Panc1 (cell line): ENCODE results near the gene DFFB. TPM values are rescaled to one million over a fixed set of nuclear protein-coding genes. Genes with fewer than 3 reads are reported as not detected.

Experiments used
- total RNA-seq: library from RNA; stranded (reverse); gene quantifications from one replicate; pipeline ENCODE4 v1.2.1, GENCODE V29; 2021; ENCODE audit not compliant: unreplicated experiment

Gene DFFB
- total RNA-seq, 1 experiment from 2014 or later, result 3.0 TPM

Other genes with a start within 250 kb of the DFFB start
- 32.6 TPM for gene MEGF6, start 246.0 kb upstream of the DFFB start, total RNA-seq
- gene TPRG1L, start 232.5 kb upstream of the DFFB start, total RNA-seq, result 57.5 TPM
- gene WRAP73, start 207.4 kb upstream of the DFFB start, total RNA-seq, result 27.1 TPM
- 4.7 TPM for gene TP73, start 205.0 kb upstream of the DFFB start, total RNA-seq
- gene CCDC27, start 105.0 kb upstream of the DFFB start, total RNA-seq, result not detected
- gene SMIM1, start 84.7 kb upstream of the DFFB start, total RNA-seq, result 35.5 TPM
- gene LRRC47, start 61.0 kb upstream of the DFFB start, total RNA-seq, result 51.0 TPM
- 52.0 TPM for gene CEP104, start 265 bp upstream of the DFFB start, total RNA-seq
- gene C1orf174, start 42.8 kb downstream of the DFFB start, total RNA-seq, result 41.2 TPM